GM19372 (cell line): ENCODE results near the gene TMEM163.

Source experiments
- ATAC-seq: cut with Tn5 transposase; IDR thresholded peaks from one replicate; pipeline ENCODE4 v1.9.1; 2021; ENCODE audit warnings: mild to moderate bottlenecking, low read depth, moderate library complexity; ENCODE audit not compliant: unreplicated experiment

Gene TMEM163

DNA sequence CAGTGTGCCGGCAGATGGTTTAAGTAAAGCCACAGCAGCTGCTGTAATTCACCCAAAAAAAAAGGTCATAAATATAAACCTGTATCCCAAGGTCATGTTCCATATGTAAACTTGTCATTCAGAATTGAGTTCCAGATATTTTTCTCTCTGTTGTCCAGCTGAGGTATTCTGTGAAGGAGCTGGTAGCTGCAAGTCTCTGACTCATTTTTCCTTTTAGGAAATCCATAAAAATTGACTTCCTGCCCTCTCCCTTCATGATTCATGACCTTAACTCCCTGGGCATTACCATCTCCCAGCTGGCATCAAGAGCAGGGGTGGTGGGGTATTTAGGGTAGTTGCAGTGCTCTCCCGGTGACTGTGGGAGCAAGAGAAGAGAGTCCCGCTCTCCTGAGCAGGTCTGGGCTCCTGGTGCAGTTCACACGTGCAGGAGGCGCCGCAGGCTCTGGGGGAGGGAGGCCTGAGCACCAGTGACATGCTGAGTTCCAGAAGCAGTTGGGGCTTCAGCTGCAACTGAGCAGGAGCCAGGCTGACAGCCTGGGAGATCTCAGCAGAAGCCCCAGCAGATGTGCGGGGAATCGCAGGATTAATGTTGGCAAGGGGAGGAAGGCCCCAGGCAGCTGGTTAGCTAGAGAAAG is 272.3 kb downstream of the TMEM163 start:
- ATAC-seq, result no peak

DNA sequence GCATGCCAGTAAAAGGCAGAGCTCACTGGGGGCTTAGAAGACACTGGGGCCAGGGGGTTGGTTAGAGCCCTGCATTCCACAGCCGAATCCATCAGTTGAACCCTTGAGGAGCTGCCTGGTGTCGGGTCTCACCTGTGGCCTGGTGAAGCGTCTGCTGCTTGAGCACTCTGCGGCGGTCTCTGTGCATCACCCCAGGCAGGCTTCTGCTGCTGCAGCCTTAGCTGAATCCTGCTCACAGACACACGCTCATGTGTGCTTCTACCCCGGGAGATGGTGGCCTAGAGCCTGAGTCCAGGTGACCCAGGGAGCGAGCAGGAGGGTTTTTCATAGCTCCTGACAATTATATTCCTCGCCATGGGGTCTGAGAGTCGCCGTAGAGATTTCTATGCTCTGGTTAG is 272.8 kb downstream of the TMEM163 start:
- ATAC-seq, result no peak

DNA sequence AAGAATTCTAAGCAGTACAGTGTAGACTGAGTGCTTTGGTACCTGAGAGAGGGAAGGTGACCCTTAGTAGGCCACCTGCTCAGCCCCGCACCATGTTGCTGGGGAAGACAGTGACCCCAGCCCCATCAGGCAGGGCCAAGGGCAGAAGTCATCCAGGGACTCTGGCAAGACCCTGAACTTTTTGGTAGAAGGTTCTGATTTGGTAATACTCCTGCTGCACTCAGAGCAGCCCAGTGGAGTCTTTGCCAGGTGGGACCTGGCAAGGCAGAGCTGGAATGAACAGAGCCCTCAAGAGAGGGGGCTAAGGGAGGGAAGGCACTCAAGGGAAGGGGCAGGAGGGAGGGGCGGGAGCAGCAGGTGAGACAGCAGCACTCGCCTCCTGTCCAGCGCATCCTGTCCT is 273.7 kb downstream of the TMEM163 start:
- ATAC-seq, result no peak

DNA sequence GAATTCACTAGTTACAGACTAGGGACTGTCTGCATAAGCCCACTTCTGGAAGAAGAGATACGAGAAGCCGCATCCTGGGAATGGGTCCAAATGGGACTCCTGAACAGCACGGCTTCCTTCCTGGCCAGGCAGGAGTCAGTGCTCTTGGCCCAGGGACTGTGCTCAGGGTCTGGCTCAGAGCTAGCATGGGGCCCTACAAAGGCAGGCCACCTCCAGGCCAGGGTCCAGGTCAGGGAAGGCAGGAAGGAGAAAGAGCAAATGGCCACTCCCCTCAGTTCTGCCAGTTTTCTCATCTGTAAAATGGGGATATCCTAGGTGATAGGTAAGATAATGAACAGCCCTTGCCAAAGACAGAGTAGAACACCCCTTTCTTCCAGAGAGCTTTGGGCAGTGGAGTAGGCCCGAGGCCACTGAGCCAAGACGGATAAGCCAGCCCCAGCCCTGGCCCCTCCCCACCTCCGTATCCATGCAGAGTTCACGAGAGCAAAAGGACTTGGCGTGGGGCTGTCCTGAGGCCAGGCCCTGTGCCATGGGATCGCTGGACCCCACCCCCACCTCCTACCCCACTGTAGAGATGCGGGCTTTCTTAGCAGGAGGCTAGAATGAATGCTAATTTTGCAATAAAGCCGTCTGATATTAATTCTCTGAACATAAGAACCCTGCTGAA is 274.9 kb downstream of the TMEM163 start:
- no peak for ATAC-seq

DNA sequence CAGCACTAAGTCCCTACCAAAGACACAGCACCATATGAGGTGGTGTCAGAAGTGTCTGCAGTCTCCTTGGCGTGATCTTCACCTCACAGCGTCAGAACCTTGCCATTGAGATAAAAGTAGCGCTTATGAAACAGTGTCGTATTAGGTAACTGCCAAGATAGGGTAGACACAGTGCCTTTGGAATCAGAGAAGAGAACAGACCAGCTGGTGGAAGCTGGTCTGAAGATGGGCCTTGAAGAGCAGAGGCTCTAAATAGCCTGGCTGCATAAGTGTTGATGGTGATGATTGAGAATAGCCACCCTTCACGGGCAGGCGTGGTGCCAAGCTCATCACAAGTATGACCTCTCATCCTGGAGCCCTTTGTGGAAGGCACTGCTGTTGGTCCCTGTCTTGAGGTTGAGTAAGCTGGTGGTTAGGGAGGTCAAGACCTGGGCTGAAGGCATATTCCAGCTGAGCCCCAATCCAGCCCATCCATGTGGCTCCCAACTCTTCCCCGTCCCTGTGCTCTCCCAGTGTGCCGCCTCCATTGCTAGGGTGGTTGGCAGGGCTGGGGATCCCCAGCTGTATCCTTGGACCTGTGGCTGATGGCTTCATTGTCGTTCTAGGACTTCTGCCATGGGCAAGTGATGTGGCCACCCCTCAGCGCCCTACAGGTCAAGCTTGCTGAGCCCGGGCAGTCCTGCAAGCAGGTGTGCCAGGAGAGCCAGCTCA is 277.5 kb downstream of the TMEM163 start:
- no peak for ATAC-seq

DNA sequence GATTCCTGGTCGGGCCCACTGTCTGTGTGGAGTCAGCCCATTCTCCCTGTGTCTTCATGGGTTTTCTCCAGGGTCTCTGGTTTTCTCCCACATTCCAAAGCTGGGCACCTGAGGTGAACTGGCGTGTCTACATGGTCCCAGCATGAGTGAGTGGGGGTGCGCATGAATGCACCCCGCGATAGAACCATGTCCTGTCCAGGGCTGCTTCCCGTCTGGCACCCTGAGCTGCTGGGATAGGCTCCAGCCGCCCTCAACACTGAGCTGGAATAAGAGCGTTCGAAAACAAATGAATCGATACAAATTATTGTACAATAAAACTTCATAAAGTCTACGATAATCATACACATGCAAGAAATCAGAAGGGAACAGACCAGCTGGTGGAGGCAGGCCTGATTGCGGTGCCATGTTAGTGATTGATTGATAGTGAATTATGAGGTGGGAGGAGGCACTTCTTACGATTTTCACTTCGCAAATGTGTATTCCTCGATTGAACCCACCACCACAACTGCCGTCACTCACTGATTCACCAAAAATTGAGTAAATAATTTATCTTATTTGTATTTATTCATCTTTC is 278.4 kb downstream of the TMEM163 start:
- ATAC-seq, result no peak

DNA sequence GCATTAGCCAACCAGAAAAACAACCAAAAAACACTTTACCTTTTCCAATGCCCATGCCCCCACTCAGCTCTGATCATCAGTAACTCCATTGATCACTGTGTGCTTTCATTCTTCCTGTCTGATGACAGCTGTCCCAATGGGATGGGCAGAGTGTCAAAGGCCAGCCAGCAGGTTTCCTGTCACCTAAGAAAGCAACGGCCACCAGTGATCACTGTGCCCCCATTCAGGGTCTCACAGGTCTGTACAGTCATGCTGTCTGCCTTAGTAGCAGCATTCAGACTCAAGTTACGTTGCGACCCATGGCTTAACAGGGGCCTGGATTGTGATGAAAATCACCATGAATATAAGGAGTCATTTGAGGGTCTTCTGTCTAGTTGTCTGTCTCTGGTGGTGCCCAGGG is 280.4 kb downstream of the TMEM163 start:
- ATAC-seq, result no peak

DNA sequence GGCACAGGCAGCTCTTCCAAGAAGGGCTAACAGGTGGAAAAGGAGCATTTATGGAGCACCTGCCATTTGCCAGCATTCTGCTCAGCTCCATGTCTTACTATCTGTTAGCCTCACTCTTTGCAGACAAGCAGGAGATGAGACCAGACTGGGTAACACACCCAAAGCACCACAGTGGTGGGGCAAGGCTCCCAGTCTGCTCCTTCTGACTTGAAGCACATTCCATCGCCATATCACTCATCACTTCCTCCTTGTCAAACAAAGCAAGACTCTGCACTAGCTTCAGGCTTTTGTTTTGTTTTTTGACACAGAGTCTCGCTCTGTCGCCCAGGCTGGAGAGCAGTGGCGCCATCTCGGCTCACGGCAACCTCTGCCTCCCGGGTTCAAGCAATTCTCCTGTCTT is 282.1 kb downstream of the TMEM163 start:
- ATAC-seq, result no peak

DNA sequence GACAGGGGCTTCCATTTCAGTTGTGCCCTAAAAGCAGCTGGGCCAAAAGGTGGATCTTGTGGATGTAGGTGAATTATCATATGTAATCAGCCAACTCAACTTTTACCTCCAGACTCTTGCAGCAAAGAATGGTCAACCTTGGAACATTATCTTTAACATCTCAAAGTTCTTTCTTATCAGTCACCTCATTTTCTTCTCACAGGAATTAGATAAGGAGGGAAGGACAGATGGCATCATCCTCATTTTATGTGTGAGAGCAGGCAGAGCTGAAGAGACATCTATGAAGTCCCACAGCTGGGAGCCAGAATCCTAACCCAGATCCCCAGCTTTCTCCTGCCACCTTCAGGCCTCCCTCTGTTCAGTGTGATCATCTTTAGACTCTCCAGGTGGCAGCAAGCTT is 282.9 kb downstream of the TMEM163 start:
- no peak for ATAC-seq

DNA sequence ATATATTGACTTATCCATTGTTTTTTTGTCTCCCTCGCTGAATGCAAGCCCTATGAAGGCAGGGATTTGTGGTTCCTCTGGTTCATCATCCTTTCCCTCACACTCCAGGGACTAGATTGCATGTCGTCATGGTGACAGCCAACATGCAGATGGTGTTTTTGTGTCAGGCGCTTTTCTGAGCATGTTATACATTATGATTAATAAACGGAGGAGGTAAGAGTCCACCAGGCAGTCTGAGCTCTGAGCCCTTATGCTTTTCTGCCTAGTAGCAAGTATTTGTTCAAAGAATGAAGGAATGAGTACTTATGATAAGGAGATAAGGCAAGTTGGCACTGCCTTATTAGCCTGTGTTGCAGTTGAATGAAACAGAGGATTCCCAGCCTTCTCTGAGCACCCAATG is 283.3 kb downstream of the TMEM163 start:
- ATAC-seq, result no peak

DNA sequence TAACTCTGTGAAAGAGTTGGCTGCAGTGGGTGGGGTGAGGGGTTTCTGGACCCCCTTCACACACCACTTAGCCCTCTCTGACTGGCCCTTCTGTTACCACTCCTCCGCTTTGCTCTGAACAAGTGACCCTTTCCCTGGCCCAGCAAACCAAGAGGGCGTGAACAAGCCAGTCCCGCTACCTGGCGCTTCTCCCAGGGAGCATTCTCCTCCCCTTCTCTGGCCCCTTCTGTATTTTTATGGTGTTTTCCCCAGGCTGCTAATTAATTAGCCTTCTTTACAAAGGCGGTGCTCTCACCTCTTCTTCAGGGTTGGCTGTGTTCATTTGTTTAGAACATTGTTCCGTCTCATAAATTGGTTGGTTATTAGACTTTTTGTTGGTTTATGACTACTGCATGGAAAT is 284.8 kb downstream of the TMEM163 start:
- no peak for ATAC-seq

DNA sequence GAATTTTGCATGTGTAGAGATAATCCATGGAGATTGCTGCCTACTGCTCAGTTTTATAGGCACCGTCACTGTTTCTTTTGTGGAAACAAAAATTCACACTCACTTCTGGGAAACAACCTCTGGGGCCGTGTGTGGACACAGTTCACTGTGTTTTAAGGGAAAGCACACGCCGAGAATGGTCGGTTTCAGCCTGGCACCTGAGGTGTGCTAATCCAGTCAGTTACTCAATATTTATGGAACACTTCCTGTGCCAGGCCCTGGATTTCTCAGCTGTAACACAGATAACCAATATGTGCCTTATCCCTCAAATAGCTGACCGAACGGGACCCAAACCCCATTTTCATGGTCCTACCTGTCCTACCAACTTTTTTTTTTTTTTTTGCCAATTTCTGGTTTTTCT is 285.3 kb downstream of the TMEM163 start:
- no peak for ATAC-seq

DNA sequence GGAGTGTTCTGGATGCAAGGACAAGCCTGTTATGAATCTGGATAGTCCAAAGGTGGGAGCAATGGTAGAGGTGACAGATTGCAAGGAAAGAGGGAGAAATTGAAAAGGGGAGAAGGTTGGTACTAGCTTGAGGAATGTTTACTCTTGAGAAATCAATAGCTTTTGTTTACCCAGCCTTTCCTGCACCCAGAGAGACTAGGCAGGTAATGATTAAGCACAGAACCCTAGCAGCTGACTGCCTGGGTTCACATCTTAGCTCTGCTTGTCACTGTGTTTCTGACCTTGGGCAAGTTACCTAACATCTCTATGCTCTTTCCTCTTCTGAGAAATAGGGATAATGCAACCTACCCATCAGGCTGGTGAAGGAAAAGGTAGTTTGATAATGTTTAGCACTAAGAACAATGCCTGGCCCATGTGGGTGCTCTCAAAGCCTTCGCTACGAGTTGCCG is 286.3 kb downstream of the TMEM163 start:
- ATAC-seq, result no peak

DNA sequence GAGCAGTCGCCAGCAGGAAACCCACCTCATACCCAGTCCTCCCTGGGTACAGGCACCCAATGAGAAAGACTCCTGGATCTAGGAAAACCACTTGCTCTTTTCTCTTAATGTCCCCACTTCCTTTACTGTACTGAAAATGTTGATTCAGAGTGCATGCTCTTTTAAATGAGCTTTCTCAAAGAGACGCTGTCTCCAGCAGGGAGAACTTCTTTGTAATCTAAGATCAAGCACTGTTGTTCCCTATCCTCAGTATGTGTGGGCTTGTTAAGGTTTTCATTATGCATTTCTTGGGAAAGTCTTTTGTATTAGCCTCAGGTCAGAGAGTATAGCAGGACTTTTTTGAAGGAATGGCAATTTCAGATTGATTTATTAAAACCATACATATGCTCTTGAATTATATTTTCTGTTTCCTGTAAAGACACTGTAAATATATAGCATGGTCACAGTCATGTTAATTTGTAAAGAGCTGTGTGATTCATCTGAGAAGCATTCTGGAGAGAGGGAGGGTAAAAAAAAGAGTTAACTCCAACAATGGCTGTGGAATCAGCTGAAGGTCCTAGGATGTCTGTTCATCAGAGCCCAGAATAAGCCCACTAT is 286.9 kb downstream of the TMEM163 start:
- no peak for ATAC-seq

DNA sequence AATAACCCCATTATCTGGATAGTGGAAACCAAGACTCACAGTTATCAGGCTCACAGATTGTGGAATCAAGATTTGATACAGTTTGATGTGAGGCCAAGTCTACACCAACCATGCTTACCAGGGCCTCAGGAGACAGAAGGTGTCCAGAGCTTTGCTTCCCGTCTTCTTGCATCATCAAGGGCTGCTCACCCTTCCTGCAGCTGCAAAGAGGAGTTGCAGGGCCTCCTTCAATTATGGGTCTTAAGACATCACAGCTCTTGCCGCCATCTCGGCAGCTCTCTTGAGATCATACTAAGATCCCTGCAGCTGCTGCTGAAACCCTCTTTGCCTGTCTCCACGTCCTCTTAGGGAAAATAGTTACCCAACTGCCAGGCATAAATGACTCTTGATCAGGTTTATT is 288.9 kb downstream of the TMEM163 start:
- no peak for ATAC-seq

DNA sequence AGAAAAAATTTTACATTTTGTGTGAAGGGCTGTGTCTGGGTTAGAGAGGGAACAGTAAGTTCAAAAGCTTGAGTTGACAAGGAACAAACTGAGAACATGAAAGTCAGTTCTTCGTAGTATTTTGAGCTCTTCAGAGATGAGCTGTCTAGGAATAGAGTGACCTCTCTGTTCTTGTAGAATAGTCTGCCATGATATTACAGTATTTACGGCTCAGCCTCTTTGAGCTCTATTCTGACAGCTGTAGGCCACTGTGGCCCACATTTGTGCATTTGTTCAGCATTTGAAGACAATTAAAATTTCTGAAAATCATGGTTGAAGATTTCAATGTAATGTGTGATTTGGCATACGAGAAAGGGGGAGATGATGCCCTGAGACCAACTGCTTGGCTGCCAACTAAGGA is 292.1 kb downstream of the TMEM163 start:
- ATAC-seq, result no peak

DNA sequence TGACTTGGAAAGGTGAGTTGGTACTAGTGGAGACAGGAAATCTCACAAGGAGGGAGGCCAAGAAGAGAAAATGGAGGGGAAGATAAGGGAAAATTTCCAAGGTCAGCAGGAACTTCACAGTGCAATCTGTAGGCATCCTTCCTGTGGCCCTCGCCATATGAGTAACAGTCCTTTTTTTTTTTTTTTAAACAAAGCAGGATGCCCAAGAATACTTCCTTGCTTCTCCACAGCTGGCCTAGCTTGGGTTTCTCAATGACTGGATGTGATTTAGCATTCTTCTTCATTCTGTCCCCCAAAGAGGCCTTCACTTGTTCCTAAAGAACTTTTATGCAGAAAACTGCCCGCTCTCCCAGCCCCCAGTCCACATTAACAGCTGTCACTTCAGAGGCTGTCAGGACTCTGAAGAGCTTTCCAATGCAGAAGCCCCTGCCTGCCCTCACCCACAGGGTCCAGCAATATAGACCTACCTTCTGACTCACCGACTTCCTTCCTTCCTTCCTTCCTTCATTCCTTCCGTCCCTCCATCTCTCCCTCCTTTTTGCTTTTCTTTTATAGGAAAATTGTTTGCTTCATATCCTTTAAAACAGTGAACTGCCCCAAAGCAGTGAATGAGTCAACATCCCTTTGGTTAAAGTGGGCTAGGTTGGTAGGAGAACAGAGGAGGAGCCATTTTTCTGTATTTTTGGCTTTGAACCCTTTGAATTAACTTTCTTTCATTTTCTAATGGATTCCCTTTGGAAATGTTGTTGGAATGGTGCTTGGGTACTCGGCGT is 292.9 kb downstream of the TMEM163 start:
- no peak for ATAC-seq

DNA sequence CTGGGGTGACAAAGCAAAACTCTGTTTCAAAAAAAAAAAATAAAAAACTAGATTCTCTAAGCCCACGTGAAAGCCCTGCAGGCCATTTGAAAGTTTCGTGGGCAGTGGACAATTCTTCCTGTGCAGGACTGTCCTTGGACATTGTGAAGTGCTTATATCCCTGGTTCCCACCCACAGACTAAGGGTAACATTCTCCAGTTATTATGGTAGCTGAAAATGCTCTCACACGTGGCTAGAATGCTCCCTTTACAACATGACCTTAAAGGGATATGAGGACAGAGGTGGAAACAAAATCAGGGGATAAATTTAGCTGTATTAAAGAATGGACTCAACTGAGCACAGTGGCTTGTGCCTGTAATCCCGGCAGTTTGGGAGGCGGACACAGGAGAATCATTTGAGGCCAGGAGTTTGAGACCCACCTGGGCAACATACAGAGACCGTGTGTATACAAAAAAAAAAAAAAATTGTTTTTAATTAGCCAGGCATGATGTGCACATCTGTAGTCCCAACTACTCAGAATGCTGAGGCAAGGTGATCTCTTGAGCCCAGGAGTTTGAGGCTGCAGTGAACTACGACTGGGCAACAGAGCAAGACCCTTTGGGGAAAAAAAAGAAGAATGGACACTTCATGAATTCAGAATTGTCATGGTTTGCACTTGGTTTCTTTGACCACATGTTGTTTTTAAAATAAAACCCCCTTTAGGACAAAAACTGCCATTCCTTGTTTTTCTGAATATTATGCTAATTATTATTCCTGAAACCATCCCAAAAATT is 297.1 kb downstream of the TMEM163 start:
- ATAC-seq, result no peak

DNA sequence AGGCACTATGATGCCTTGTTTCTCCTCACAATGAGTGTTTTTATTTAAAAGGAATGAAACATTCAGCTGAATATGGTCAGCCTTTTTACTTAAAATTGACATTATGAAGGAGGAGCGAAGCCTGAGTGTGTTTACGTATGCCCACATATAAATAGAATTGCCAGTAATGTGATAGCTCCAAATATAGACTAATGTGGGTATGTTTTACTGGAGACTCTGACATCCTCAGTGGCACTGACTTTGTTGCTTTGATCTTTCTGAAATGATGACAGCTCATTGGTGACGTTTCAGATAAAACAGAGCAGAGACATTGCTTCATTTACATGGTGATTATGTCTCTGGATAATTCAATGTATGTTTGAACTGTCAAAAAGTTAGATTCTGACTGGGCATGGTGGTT is 297.9 kb downstream of the TMEM163 start:
- no peak for ATAC-seq

DNA sequence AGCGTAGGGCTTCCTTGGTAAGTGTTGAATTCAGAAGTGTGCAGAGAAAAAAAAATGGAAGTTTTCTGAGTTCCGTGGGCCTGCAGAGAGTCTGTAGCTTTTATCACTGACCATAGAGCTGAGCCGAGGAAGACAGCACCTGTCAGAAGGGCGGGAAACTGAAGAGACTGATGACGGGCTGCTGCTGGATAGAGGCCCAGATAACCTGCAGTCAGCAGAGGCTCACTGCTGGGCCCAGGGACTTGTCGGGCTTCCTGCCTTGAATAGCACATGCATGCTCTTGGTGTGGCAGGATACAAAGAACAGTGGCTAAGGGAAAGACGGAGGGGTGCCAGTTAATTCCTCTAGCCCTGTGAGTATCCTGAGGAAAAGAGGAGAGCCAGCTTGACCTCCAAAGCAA is 298.5 kb downstream of the TMEM163 start:
- no peak for ATAC-seq
